VCaP (cell line): ENCODE data around the gene IFT20.
A peak's percentile ranks its signal among the peaks of the same experiment; 100 is the strongest.

Experiments used
- H3K27ac ChIP-seq: fragments of 450-650 bp; 2 replicates; pipeline ENCODE4 v1.5.1; 2017
- TF ChIP-seq, protein P1 (sequence below): fragments of 450-650 bp; conservative IDR thresholded peaks from 2 replicates; pipeline ENCODE4 v1.5.1; 2017; ENCODE audit warnings: mild to moderate bottlenecking, moderate library complexity

Gene IFT20, protein sequence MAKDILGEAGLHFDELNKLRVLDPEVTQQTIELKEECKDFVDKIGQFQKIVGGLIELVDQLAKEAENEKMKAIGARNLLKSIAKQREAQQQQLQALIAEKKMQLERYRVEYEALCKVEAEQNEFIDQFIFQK

DNA sequence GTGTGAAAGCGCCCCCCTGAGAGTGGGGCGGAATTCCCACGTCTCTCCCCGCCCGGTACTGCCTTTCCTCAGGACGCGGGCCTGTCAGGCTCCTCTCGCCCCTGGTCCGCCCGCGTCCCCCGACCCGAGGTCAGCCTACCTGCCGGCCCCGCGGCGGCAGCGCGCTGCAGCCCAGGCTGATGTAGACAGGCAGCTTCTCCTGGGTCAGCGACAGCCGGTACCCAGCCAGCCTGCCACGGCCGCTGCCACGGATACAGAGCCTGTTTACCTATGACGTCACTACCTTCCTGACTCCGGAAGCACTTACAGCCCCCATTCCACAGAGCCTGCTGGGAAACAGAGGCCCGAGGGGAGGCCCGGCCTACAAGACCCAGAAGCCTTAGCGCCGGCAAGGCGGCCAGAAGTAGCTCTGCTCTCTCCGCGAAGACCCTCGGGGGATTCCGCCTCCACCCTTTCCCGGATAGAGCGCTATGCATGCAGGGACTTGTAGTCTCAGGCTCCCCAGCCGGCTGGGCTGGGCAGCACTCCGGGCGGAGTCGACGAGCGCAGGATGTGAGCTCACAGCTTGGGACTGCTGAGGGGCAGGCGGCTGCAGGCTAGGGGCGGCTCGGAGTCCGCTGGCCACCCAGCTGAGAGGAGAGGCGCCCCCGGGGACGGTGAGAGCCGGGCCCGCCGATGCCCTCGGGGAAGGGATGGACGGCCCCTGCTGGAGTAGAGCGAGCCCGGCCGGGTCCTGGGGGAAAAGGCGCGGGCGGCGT is at the start of gene IFT20, which contains the start of gene TNFAIP1:
Gene IFT20, minus strand, starts transcription at position 272 of the 758 bp plus-strand sequence. CDS start 3,487 bp downstream, outside the sequence.
Gene TNFAIP1, plus strand, starts transcription at position 561 of the 758 bp plus-strand sequence. CDS start 3,761 bp downstream, outside the sequence.
- peak within 1 kb of the TSS; percentile 85 for H3K27ac ChIP-seq

GRCh38 chr17:28385037-28385400 is 49.7 kb upstream of the IFT20 start:
- peak overlapping the region; percentile 89 for H3K27ac ChIP-seq
- TF ChIP-seq, protein P1, sequence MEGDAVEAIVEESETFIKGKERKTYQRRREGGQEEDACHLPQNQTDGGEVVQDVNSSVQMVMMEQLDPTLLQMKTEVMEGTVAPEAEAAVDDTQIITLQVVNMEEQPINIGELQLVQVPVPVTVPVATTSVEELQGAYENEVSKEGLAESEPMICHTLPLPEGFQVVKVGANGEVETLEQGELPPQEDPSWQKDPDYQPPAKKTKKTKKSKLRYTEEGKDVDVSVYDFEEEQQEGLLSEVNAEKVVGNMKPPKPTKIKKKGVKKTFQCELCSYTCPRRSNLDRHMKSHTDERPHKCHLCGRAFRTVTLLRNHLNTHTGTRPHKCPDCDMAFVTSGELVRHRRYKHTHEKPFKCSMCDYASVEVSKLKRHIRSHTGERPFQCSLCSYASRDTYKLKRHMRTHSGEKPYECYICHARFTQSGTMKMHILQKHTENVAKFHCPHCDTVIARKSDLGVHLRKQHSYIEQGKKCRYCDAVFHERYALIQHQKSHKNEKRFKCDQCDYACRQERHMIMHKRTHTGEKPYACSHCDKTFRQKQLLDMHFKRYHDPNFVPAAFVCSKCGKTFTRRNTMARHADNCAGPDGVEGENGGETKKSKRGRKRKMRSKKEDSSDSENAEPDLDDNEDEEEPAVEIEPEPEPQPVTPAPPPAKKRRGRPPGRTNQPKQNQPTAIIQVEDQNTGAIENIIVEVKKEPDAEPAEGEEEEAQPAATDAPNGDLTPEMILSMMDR = no peak

More for the DNA sequence above, at the start of gene IFT20, which contains the start of gene TNFAIP1:
- TF ChIP-seq, protein P1 = no peak

DNA sequence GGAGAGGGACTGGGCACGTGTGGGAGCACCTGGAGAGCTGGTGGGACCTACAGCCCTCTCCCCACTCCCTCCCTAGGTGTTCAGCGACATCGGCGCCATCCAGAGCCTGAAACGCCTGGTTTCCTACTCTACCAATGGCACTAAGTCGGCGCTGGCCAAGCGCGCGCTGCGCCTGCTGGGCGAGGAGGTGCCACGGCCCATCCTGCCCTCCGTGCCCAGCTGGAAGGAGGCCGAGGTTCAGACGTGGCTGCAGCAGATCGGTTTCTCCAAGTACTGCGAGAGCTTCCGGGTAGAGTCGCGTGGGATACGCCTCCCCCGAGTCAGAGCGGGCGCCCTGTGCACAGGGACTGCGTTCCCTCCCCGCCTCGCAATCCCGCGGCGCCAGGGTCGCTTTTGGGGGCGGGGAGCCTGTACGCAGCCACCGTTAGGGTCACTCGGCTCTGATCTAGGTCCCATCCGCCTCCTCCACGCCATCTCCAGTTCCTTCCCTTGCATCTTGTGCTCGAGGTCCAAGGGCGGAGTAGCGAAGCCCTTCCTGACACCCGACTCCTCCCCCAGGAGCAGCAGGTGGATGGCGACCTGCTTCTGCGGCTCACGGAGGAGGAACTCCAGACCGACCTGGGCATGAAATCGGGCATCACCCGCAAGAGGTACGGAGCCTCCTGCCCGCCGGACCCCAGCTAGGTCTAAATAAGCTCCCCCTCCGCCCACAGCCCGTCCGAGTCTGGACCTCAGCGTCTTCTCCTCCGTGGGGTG is 49.2 kb upstream of the IFT20 start:
- H3K27ac ChIP-seq = peak overlapping the region; percentile 89
- TF ChIP-seq, protein P1 = no peak

DNA sequence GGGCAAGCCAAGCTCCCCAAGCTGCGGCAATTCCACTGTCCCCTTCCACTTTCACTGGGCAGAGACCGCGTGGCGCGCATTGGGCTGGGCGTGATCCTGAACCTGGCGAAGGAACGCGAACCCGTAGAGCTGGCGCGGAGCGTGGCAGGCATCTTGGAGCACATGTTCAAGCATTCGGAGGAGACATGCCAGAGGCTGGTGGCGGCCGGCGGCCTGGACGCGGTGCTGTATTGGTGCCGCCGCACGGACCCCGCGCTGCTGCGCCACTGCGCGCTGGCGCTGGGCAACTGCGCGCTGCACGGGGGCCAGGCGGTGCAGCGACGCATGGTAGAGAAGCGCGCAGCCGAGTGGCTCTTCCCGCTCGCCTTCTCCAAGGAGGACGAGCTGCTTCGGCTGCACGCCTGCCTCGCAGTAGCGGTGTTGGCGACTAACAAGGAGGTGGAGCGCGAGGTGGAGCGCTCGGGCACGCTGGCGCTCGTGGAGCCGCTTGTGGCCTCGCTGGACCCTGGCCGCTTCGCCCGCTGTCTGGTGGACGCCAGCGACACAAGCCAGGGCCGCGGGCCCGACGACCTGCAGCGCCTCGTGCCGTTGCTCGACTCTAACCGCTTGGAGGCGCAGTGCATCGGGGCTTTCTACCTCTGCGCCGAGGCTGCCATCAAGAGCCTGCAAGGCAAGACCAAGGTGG is 46.0 kb upstream of the IFT20 start:
- H3K27ac ChIP-seq = peak overlapping the region; percentile 73
- TF ChIP-seq, protein P1 = no peak

DNA sequence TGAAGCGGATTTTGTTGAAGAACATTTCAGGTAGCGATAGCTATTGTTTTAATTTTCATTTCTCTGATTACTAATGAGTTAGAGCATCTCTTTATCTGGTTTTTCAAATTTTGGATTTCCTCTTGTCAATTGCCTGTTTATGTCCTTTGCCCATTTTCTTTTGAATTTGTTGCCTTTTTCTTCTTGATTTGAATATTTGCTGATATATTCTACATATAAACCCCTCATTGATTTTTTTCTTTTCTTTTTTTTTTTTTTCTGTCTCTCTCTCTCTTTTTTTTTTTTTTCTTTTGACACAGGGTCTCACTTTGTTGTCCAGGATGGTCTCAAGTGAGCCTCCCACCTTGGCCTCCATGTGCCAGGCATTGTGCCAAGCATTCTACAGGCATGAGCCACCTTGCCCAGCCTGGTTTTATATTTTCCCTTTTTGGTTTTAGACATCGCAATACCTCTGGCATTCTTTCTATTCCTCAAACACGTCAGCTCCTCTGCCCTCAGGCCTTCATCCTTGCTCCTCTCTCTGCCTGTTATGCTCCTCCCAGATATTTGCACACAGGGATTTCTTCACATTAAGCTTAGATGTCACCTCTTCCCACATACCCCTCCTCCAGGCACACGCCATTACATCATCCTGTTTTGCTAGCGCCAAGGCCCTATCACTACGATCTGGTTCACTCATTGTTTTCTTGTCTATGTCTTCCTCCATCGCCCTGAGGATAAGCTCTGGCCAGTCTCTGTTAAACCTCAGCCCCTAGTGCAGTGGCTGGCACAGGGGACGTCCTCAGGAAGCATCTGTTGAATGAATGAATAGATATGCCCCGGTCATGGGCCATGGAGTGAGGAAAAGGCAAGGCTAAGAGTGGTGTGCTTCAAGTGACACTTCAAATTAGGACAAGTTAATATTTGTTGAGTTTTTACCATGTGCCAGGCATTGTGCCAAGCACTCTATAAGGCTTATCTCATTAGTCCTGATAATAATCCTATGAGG is 44.8 kb upstream of the IFT20 start:
- TF ChIP-seq, protein P1 = no peak
- H3K27ac ChIP-seq = peak overlapping the region; percentile 73

DNA sequence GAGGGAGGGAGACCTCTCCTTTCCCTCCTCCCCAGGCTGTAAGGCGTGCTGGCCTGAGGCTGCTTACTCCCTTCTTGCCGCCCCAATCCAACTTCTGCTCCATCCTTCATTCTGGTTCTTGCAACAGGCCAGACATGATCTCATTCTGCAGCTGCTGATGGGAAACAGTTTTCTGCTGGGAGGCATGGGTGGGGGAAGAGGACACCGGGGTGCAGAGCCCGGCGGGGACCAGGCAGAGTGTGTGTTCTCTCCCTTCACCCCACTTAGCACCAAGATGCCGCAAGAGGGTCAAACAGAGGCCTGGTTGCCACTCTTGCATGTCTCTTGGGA is 37.6 kb upstream of the IFT20 start:
- TF ChIP-seq, protein P1 = no peak
- peak overlapping the region; percentile 99 for H3K27ac ChIP-seq
